K562 (cell line): ENCODE data around the gene SIGLEC5. TPM values are rescaled to one million over a fixed set of nuclear protein-coding genes. Genes with fewer than 3 reads are reported as not detected.

ENCODE experiments used
- BACH1 ChIP-seq: fragments of 200-800 bp; sonication (Bioruptor generic); IDR thresholded peaks from 2 replicates; pipeline ENCODE4 v1.6.1; 2016; ENCODE audit warnings: missing genetic modification characterization, missing compliant biosample characterization
- EHMT2 ChIP-seq: fragments of 450-650 bp; IDR thresholded peaks from 2 replicates; pipeline ENCODE4 v1.6.1; 2018; ENCODE audit warnings: antibody characterized with exemption
- MCM5 ChIP-seq: fragments of 450-650 bp; IDR thresholded peaks from 2 replicates; pipeline ENCODE4 v1.6.1; 2016; ENCODE audit warnings: low read depth
- MYBL2 ChIP-seq, 2 experiments: fragments of 450-650 bp in 1 of 2; sonication (generic) in 1 of 2; formaldehyde crosslinking in 1 of 2; IDR thresholded peaks; 2 replicates each; pipeline versions ENCODE4 v1.6.1 to v1.8.1; 2017 to 2022; ENCODE audit warnings: borderline replicate concordance in 1 of 2, inconsistent platforms in 1 of 2, low read depth in 1 of 2, mild to moderate bottlenecking in 1 of 2, missing genetic modification reagents in 1 of 2, moderate library complexity in 1 of 2
- POLR3A ChIP-seq: IDR thresholded peaks from 2 replicates; pipeline ENCODE4 v1.6.1; 2011; ENCODE audit warnings: borderline replicate concordance, mild to moderate bottlenecking, moderate library complexity; ENCODE audit not compliant: insufficient read length, insufficient read depth; ENCODE audit errors: extremely low read depth
- POLR3G ChIP-seq: IDR thresholded peaks from 2 replicates; pipeline ENCODE4 v1.6.1; 2011; ENCODE audit not compliant: insufficient read length, insufficient replicate concordance; ENCODE audit errors: extremely low read depth
- PTBP1 ChIP-seq: fragments of 200-400 bp; formaldehyde crosslinking; IDR thresholded peaks from 2 replicates; pipeline ENCODE4 v1.6.1; 2017; ENCODE audit warnings: low read depth, low read length
- TGIF2 ChIP-seq: sonication (generic); formaldehyde crosslinking; IDR thresholded peaks from 2 replicates; pipeline ENCODE4 v1.8.1; 2022; ENCODE audit warnings: mild to moderate bottlenecking, missing genetic modification reagents, moderate library complexity
- ZFX ChIP-seq: sonication (generic); formaldehyde crosslinking; IDR thresholded peaks from 2 replicates; pipeline ENCODE4 v1.8.0; 2022; ENCODE audit warnings: mild to moderate bottlenecking, missing genetic modification reagents, moderate library complexity
- ZNF146 ChIP-seq: IDR thresholded peaks from one replicate; pipeline ENCODE4 v1.6.1; 2018; ENCODE audit warnings: missing compliant biosample characterization; ENCODE audit not compliant: unreplicated experiment
- ZSCAN32 ChIP-seq: fragments of 450-650 bp; formaldehyde crosslinking; IDR thresholded peaks from 2 replicates; pipeline ENCODE4 v1.4.0; 2020; ENCODE audit warnings: mild to moderate bottlenecking, moderate library complexity
- polyA plus RNA-seq, 8 experiments: library from polyadenylated mRNA; depleted of rRNA in 4 of 8; stranded (reverse) in 5 of 8; unstranded in 3 of 8; fragments of >200 nt; fragmentation: Nextera tagmentation in 2 of 8; fragmentation: Illumina TruSeq in 1 of 8; extraction: Ambion mirVana in 2 of 8; extraction: Trizol in 1 of 8; gene quantifications; 2 replicates each; pipeline versions ENCODE4 v1.2.1 to v1.2.3, GENCODE V29; 2011 to 2014; ENCODE audit warnings: inconsistent platforms in 1 of 8, missing spikeins in 1 of 8
- total RNA-seq, 7 experiments: library from RNA; depleted of rRNA in 6 of 7; stranded (reverse); fragments of >200 nt in 6 of 7; fragmentation: Illumina TruSeq in 2 of 7; extraction: Trizol in 2 of 7; gene quantifications; 2 replicates each; pipeline versions ENCODE4 v1.2.1 to v1.2.3, GENCODE V29; 2011 to 2021; ENCODE audit warnings: low replicate concordance in 1 of 7
- TF ChIP-seq, protein P1 (sequence below): fragments of 250-450 bp; sonication (Bioruptor Pico); IDR thresholded peaks from 2 replicates; pipeline ENCODE4 v1.4.0; 2020
- TF ChIP-seq, protein P2 (sequence below): fragments of 250-450 bp; sonication (Bioruptor Pico); IDR thresholded peaks from 2 replicates; pipeline ENCODE4 v1.8.0; 2021; ENCODE audit warnings: mild to moderate bottlenecking, moderate library complexity
- TF ChIP-seq, protein P3 (sequence below): fragments of 450-650 bp; IDR thresholded peaks from 2 replicates; pipeline ENCODE4 v1.6.1; 2017; ENCODE audit warnings: antibody characterized with exemption, mild to moderate bottlenecking
- TF ChIP-seq, protein P4 (sequence below): fragments of 450-650 bp; IDR thresholded peaks from 2 replicates; pipeline ENCODE4 v1.6.1; 2016; ENCODE audit warnings: mild to moderate bottlenecking

SIGLEC5 gene
- total and polyA plus RNA-seq, 9 of the 15 experiments (the other 6 are each of a cell fraction or from before 2014, with no cell fraction given) = 0.14 TPM; not detected in 8

DNA sequence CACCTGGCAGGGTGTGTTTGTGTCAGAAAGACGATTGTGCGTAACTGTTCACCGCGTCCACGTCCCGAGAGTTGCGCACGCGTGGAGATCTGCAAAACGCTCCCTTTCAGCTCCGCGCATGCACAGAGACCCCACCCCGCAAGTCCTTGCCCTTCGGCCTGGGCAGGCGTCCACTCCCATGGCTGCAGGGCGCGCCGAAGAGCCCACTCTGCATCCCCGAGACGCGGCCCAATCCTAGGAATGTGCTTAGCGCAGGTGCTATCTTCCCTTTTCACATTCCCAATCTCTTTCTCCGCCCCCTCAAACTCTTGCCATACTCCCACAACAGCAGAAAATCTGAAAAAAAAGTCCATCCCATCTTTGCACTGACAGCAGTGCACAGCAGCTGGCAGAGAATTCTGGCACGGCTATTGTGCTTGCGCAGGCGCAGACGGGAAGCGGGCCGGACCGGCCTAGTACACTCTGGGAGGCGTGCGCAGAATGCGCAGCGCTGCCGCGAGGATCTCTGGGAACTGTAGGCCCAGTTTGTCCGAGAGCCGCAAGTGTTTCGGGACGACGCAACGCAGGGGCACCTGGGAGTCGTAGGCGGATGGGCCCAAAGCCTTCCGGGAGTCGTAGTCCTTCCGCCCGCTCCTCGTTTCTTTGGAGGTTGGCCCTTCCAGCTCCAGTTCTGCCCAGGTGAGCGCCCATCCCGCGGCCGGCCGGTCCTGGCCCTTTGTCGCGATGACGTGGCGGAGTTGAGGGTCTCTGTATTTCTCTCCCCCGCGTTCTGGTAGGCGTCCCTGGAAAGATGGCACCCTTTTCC lies 36.0 kb downstream of the SIGLEC5 start (continued):
- TF ChIP-seq MCM5 (no peak), ZFX (CRISPR knock-in tag) (peak; percentile 95), ZNF146 (no peak), EHMT2 (no peak), ZSCAN32 (CRISPR knock-in tag) (no peak), BACH1 (peak; percentile 81; the same call in 1 of the 2 replicates), POLR3A (no peak), PTBP1 (no peak), MYBL2 (IDR thresholded peaks at IDR 0.05; ENCODE audit: low read depth) (no peak), MYBL2 (CRISPR knock-in tag; IDR thresholded peaks at IDR 0.05; ENCODE audit: borderline replicate concordance) (no peak), TGIF2 (no peak), POLR3G (no peak)
- TF ChIP-seq, protein P1, sequence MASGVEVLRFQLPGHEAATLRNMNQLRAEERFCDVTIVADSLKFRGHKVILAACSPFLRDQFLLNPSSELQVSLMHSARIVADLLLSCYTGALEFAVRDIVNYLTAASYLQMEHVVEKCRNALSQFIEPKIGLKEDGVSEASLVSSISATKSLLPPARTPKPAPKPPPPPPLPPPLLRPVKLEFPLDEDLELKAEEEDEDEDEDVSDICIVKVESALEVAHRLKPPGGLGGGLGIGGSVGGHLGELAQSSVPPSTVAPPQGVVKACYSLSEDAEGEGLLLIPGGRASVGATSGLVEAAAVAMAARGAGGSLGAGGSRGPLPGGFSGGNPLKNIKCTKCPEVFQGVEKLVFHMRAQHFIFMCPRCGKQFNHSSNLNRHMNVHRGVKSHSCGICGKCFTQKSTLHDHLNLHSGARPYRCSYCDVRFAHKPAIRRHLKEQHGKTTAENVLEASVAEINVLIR = peak; percentile 64
- TF ChIP-seq, protein P2, sequence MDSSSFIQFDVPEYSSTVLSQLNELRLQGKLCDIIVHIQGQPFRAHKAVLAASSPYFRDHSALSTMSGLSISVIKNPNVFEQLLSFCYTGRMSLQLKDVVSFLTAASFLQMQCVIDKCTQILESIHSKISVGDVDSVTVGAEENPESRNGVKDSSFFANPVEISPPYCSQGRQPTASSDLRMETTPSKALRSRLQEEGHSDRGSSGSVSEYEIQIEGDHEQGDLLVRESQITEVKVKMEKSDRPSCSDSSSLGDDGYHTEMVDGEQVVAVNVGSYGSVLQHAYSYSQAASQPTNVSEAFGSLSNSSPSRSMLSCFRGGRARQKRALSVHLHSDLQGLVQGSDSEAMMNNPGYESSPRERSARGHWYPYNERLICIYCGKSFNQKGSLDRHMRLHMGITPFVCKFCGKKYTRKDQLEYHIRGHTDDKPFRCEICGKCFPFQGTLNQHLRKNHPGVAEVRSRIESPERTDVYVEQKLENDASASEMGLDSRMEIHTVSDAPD (CRISPR knock-in tag) = no peak
- TF ChIP-seq, protein P3, sequence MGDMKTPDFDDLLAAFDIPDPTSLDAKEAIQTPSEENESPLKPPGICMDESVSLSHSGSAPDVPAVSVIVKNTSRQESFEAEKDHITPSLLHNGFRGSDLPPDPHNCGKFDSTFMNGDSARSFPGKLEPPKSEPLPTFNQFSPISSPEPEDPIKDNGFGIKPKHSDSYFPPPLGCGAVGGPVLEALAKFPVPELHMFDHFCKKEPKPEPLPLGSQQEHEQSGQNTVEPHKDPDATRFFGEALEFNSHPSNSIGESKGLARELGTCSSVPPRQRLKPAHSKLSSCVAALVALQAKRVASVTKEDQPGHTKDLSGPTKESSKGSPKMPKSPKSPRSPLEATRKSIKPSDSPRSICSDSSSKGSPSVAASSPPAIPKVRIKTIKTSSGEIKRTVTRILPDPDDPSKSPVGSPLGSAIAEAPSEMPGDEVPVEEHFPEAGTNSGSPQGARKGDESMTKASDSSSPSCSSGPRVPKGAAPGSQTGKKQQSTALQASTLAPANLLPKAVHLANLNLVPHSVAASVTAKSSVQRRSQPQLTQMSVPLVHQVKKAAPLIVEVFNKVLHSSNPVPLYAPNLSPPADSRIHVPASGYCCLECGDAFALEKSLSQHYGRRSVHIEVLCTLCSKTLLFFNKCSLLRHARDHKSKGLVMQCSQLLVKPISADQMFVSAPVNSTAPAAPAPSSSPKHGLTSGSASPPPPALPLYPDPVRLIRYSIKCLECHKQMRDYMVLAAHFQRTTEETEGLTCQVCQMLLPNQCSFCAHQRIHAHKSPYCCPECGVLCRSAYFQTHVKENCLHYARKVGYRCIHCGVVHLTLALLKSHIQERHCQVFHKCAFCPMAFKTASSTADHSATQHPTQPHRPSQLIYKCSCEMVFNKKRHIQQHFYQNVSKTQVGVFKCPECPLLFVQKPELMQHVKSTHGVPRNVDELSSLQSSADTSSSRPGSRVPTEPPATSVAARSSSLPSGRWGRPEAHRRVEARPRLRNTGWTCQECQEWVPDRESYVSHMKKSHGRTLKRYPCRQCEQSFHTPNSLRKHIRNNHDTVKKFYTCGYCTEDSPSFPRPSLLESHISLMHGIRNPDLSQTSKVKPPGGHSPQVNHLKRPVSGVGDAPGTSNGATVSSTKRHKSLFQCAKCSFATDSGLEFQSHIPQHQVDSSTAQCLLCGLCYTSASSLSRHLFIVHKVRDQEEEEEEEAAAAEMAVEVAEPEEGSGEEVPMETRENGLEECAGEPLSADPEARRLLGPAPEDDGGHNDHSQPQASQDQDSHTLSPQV = peak; percentile 86
- TF ChIP-seq, protein P4, sequence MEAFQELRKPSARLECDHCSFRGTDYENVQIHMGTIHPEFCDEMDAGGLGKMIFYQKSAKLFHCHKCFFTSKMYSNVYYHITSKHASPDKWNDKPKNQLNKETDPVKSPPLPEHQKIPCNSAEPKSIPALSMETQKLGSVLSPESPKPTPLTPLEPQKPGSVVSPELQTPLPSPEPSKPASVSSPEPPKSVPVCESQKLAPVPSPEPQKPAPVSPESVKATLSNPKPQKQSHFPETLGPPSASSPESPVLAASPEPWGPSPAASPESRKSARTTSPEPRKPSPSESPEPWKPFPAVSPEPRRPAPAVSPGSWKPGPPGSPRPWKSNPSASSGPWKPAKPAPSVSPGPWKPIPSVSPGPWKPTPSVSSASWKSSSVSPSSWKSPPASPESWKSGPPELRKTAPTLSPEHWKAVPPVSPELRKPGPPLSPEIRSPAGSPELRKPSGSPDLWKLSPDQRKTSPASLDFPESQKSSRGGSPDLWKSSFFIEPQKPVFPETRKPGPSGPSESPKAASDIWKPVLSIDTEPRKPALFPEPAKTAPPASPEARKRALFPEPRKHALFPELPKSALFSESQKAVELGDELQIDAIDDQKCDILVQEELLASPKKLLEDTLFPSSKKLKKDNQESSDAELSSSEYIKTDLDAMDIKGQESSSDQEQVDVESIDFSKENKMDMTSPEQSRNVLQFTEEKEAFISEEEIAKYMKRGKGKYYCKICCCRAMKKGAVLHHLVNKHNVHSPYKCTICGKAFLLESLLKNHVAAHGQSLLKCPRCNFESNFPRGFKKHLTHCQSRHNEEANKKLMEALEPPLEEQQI = no peak
